SK-N-SH (cell line): ENCODE data around the gene THAP7.

Experiments used
- MAX ChIP-seq: IDR thresholded peaks from 2 replicates; pipeline ENCODE4 v1.4.0; 2012; ENCODE audit warnings: low read depth
- SMC3 ChIP-seq: IDR thresholded peaks from 2 replicates; pipeline ENCODE4 v1.6.1; 2012; ENCODE audit warnings: low read depth, low read length, improper control_type of control experiment

GRCh38 chr22:20980523-20980922 lies 21.4 kb downstream of the THAP7 start:
- no peak for TF ChIP-seq SMC3
- TF ChIP-seq MAX = no peak
